Caki2 (cell line): ENCODE results near the gene ZYX. TPM values are rescaled to one million over a fixed set of nuclear protein-coding genes. Genes with fewer than 3 reads are reported as not detected.
"Not testable (repeated sequence)": the region's sequence is repeated elsewhere in the genome, so short reads cannot be mapped to it uniquely, and the experiment has no call there.

ENCODE experiments used
- DNase-seq: peaks from one replicate; pipeline ENCODE4 v3.0.0-alpha.2; 2015; ENCODE audit warnings: low read depth
- in situ Hi-C: cut with HindIII; loops from 2 replicates; pipeline ENCODE4 v1.10.0; 2016; ENCODE audit warnings: low sequenced_read_pairs, low pct_unique_long_range_greater_than_20kb, mixed read lengths
- total RNA-seq: library from RNA; depleted of rRNA; stranded (reverse); fragments of >200 nt; shearing (Covaris generic); gene quantifications from 2 replicates; pipeline ENCODE4 v1.2.3, GENCODE V29; 2014; ENCODE audit warnings: low replicate concordance

ZYX gene
- total RNA-seq, 1 experiment from 2014 or later, result 23.2 TPM

- in situ Hi-C loops, result no loop called here
- DNase-seq, result no peak
Measured at GRCh38 chr7:143382126-143382790, 1.1 kb downstream of the ZYX start.

- in situ Hi-C loops, result no loop called here
- no peak for DNase-seq
Measured at GRCh38 chr7:143382791-143383641, 1.9 kb downstream of the ZYX start.

GRCh38 chr7:143383642-143383957, 2.5 kb downstream of the ZYX start:
- in situ Hi-C loops, result no loop called here
- no peak for DNase-seq

- DNase-seq, result no peak
- in situ Hi-C loops, result no loop called here
Measured at GRCh38 chr7:143384148-143384547, 3.0 kb downstream of the ZYX start.

GRCh38 chr7:143384661-143385631, 3.8 kb downstream of the ZYX start:
- DNase-seq, result no peak
- in situ Hi-C loops, result no loop called here

GRCh38 chr7:143385891-143386781, 5.0 kb downstream of the ZYX start:
- in situ Hi-C loops, result no loop called here
- no peak for DNase-seq

- in situ Hi-C loops, result no loop called here
- DNase-seq, result no peak
Measured at GRCh38 chr7:143387156-143387975, 6.2 kb downstream of the ZYX start.

- in situ Hi-C loops, result no loop called here
Measured at GRCh38 chr7:143388051-143388450, 6.9 kb downstream of the ZYX start.

GRCh38 chr7:143388491-143389101, 7.5 kb downstream of the ZYX start:
- no peak for DNase-seq
- in situ Hi-C loops, result no loop called here

More at GRCh38 chr7:143388051-143388450, 6.9 kb downstream of the ZYX start:
- no peak for DNase-seq

GRCh38 chr7:143389316-143390103, 8.4 kb downstream of the ZYX start:
- DNase-seq, result no peak
- in situ Hi-C loops, result no loop called here

GRCh38 chr7:143390104-143390772, 9.1 kb downstream of the ZYX start:
- in situ Hi-C loops, result no loop called here
- DNase-seq, result no peak

- no peak for DNase-seq
- in situ Hi-C loops, result no loop called here
Measured at GRCh38 chr7:143390773-143391317, 9.7 kb downstream of the ZYX start.

GRCh38 chr7:143391462-143392404, 10.6 kb downstream of the ZYX start:
- no peak for DNase-seq
- in situ Hi-C loops, result no loop called here

GRCh38 chr7:143392427-143392826, 11.3 kb downstream of the ZYX start:
- DNase-seq, in situ Hi-C loops: not testable (repeated sequence)
